Measurements from ENCODE around the gene B3GAT2. TPM values are rescaled to one million over a fixed set of nuclear protein-coding genes. Genes with fewer than 3 reads are reported as not detected.

Gene B3GAT2
- total RNA-seq, 1 experiment from 2014 or later, result not detected

- TF ChIP-seq REST (IDR thresholded peaks at IDR 0.05; ENCODE audit: low read depth) (no peak), RAD21 (IDR thresholded peaks at IDR 0.05; ENCODE audit: low read depth) (no peak), TCF7L2 (IDR thresholded peaks at IDR 0.05; ENCODE audit: borderline replicate concordance, extremely low read depth, insufficient read depth, insufficient read length) (no peak), FOSL1 (IDR thresholded peaks at IDR 0.05; ENCODE audit: low read depth) (no peak), CTCF (IDR thresholded peaks at IDR 0.05 in 2 of 3, conservative IDR thresholded peaks at IDR 0.05 in 1 of 3; ENCODE audit: borderline replicate concordance in 1 of 3, insufficient read depth in 1 of 3, low read depth in 2 of 3, low read length in 2 of 3) (no peak), CEBPB (IDR thresholded peaks at IDR 0.05; ENCODE audit: low read depth) (no peak), EZH2phosphoT487 (IDR thresholded peaks at IDR 0.05; ENCODE audit: borderline replicate concordance) (no peak), CBX3 (IDR thresholded peaks at IDR 0.05; ENCODE audit: low read depth) (no peak), ZFX (IDR thresholded peaks at IDR 0.05) (no peak), ATF3 (IDR thresholded peaks at IDR 0.05) (no peak), SIN3A (IDR thresholded peaks at IDR 0.05; ENCODE audit: low read depth) (no peak), JUND (IDR thresholded peaks at IDR 0.05) (no peak), SRF (IDR thresholded peaks at IDR 0.05; ENCODE audit: low read depth) (no peak), YY1 (IDR thresholded peaks at IDR 0.05; ENCODE audit: extremely low read depth, insufficient replicate concordance, low read depth, low read length) (no peak), MAX (IDR thresholded peaks at IDR 0.05) (no peak), ELF1 (IDR thresholded peaks at IDR 0.05; ENCODE audit: borderline replicate concordance, low read depth) (no peak), SP1 (IDR thresholded peaks at IDR 0.05; ENCODE audit: low read depth) (no peak), ZBTB33 (IDR thresholded peaks at IDR 0.05; ENCODE audit: extremely low read depth, insufficient replicate concordance, low read length) (no peak)
- Histone ChIP-seq H3K4me3 (replicated peaks in 1 of 2; ENCODE audit: low read depth in 1 of 2, low read length in 2 of 2) (no peak overlapping the region), H3K9me2 (ENCODE audit: insufficient read depth) (no peaks in the 10 kb centered on the region), H3K4me1 (ENCODE audit: control insufficient read depth in 1 of 2, insufficient read depth in 2 of 2, low read length in 2 of 2) (no peaks in the 10 kb centered on the region), H3K9ac (ENCODE audit: low read length) (no peak overlapping the region), H3K27ac (ENCODE audit: low read depth, low read length) (no peak overlapping the region), H4K20me1 (ENCODE audit: insufficient read depth) (no peaks in the 10 kb centered on the region), H3K79me2 (ENCODE audit: insufficient read depth, low read length) (no peaks in the 10 kb centered on the region), H3K4me2 (ENCODE audit: low read length) (no peak overlapping the region), H3K36me3 (ENCODE audit: control insufficient read depth in 1 of 2, insufficient read depth in 2 of 2, low read length in 2 of 2) (no peaks in the 10 kb centered on the region), H2AFZ (ENCODE audit: low read depth, low read length, poor library complexity, severe bottlenecking) (no peak overlapping the region), H3K27me3 (ENCODE audit: insufficient read depth, low read length) (peaks cover 4% of the 10 kb centered on the region), H3K9me3 (ENCODE audit: control insufficient read depth in 1 of 2, insufficient read depth in 1 of 2, low read depth in 1 of 2, low read length in 2 of 2) (no peaks in the 10 kb centered on the region)
- DNase-seq (ENCODE audit: low read depth, low spot score) (no peak), ATAC-seq (no peak)
- POLR2A ChIA-PET, result no interaction called here
- RAD21 ChIA-PET (ENCODE audit: low non-redundant PET in 1 of 2, low total read pairs in 2 of 2, uncharacterized antibody in 2 of 2, unreplicated experiment in 2 of 2), result no interaction called here
- intact Hi-C loops (cut with micrococcal nuclease), result no loop called here
- BruUV-seq (replicated peaks), result no TSS peak
- CTCF ChIA-PET, result no interaction called here
Measured at GRCh38 chr6:70889270-70889669, 67.6 kb downstream of the B3GAT2 start.
